ENCODE measurements around the gene FNIP1.
"Not testable (repeated sequence)": the region's sequence is repeated elsewhere in the genome, so short reads cannot be mapped to it uniquely, and the experiment has no call there.

FNIP1 gene

DNA sequence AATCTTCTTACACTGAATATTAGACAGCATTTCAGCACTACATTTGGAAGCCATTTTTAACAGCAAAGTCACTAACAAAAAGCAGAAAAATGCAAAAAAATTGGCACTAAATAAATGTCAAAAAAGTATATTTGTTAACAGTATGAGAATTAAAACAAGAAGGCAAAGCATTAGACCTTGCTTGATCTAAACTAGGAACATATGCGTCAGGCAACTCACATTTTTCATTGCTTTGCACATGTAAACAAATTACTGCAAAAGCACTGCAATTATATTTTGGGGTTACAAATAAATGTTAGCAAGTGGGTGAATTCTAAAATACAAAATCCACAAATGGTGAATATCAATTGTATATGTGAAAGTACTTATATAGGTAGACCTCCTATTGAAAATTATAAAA is 112.8 kb downstream of the FNIP1 start:
- no peak for DNase-seq

GRCh38 chr5:131682826-131683225 is 114.0 kb downstream of the FNIP1 start:
- no peak for DNase-seq

GRCh38 chr5:131682175-131682574 is 114.6 kb downstream of the FNIP1 start:
- no peak for DNase-seq

DNA sequence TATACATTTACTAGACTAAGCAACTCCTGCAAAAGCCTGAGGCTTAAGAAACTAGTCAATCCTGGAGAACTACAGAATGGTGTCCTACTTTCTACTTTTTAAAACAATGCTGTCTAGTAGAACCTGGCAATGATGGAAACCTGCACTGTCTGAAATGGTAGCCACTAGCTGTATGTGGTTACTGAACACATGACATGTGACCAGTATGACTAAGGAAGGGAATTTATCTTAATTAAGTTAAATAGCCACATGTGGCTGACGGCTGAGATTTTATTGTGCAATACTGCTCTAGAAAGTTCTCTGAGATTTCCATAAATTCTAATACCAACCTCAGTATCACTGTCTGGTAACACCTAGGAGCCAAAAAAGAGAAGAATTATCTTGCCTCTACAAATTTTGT is 116.9 kb downstream of the FNIP1 start:
- no peak for DNase-seq

GRCh38 chr5:131678273-131678672 is 118.5 kb downstream of the FNIP1 start:
- DNase-seq, result not testable (repeated sequence)

GRCh38 chr5:131677115-131677514 is 119.7 kb downstream of the FNIP1 start:
- peak; percentile 28 for DNase-seq

DNA sequence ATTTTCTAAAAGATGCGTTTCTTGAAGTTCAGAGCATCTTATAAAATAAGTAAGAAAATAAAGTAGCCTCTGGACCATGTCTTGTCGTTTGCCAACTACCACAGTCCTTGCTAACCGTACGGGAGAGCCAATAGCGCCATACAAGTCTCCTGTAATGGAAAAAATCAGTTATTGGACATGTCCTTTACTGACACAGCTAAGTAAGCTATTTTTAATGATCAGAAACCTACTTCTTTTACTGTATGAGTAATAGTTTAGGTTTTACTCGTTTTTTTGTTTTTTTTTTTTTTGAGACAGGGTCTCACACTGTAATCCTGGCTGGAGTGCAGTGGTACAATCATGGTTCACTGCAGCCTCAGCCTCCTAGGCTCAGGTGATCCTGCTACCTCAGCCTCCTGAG is 124.0 kb downstream of the FNIP1 start:
- DNase-seq, result no peak

DNA sequence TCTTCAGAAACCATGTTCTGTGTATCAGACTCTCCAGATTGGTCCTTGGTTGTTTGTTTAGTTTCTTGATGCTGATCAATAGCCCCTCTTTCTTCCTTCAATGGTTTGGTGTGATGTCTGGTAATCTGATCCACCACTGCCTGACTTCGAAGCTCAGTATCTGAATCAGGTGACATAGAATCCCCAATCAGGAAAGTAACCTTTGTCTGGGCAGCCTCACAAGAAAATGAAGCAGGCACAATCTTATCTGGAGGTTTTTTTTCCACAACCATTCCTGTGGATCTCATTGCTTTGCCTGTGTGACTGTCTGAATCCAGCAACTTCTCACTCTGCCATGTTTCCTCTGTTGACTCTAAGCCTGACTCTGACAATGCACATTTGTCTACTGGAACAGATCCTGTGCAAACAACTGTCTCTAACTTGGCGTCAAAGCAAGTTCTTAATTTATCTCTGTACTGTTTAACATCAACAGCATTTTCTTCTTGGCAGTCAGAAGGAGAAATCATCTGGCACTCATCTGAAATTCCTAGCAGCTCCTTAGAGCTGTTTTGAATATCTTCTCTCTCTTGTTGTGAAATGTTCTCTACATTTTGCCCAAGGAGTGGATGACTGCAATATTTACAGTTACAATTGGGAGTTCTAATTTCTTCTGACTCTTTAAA is 124.7 kb downstream of the FNIP1 start:
- DNase-seq, result no peak

- DNase-seq, result peak; percentile 39
Observed at GRCh38 chr5:131671409-131671808, 125.4 kb downstream of the FNIP1 start.

DNA sequence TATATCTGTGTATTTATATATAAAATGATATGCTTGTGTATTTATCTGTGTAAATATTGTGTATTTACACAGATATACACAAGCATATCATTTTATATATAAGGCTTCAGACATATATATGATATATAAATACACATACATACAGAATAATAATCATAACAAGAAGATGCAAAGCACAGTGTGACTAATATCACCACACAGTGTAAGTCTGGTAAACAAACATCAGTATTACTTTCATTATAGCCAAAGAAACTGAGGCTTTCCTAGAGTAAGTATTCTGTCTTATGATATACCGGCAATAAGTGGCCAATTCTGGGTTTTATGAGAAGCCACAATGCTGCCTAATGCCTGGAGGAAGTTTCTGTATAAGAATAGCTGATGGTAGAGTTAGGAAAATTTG is 131.9 kb downstream of the FNIP1 start:
- peak; percentile 19 for DNase-seq

GRCh38 chr5:131661933-131662332 is 134.9 kb downstream of the FNIP1 start:
- no peak for DNase-seq

DNA sequence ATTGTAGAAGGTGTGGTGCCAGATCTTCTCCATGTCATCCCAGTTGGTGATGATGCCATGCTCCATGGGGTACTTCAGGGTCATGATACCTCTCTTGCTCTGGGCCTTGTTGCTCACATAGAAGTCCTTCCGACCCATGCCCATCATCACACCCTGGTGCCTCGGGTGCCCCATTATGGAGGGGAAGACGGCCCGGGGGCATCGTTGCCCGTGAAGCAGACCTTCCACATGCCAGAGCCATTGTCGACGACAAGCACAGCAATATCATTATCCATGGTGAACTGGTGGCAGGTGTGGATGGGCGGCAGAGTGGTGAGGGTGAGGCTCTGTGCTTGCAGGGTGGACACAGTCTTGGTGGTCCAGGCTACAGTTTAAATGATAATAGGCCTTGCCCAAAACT is 137.0 kb downstream of the FNIP1 start:
- DNase-seq, result no peak

GRCh38 chr5:131659290-131659689 is 137.5 kb downstream of the FNIP1 start:
- no peak for DNase-seq

- DNase-seq, result no peak
Observed at GRCh38 chr5:131654776-131655175, 142.0 kb downstream of the FNIP1 start.

DNA sequence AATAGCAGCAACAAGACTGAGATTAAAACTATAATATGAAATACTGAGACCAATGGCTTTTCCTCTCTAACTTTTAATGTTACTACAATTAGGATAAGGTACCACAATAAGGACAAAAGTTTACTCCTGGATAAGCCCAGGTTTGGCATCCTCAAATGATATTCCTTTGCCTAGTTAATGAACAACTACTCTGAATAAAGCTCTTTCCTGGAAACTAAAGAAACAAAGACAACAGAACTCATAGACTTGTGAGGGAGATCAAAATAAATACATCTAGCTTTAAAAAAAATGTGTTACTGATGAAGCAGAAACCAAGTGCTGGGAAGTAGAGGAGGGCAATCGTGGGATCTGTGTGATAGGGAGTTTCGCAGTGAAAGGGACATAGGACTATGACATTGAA is 142.5 kb downstream of the FNIP1 start:
- DNase-seq, result no peak

- no peak for DNase-seq
Observed at GRCh38 chr5:131649161-131649560, 147.7 kb downstream of the FNIP1 start.

GRCh38 chr5:131647048-131647769 is 149.6 kb downstream of the FNIP1 start:
- no peak for DNase-seq

DNA sequence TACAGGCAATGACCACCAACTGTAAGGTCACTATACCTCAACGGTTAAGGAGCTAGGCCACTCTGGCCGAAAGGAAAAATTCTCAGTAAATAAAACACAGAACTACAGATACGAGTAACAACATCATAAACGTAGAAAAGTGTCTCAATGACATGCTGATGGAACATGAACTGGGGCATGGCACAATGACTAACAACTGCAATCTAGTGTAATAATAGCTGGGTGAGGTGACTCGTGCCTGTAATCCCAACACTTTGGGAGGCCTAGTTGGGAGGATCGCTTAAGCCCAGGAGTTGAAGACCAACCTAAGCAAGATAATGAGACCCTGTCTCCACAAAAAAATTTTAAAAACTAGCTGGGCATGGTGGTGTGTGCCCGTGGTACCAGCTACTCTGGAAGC is 152.0 kb downstream of the FNIP1 start:
- no peak for DNase-seq

DNA sequence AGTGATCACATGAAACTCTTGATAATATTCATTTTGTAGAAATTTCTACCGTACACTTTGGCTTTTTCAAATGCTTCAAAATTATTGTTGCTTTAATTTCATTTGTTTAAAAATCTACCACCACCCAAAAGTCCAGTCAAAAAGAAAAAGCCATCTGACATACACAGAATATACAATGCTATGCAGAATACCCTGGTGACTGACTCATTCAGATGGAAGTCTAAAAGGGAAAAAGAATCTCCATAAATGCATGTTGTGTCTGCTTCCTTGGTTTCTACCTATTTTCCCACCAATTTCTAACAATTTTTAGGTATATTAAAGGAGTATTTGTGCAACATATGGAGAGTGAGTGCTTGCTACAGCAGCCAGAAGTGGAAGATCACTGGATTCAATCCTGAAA is 152.4 kb downstream of the FNIP1 start:
- no peak for DNase-seq

DNA sequence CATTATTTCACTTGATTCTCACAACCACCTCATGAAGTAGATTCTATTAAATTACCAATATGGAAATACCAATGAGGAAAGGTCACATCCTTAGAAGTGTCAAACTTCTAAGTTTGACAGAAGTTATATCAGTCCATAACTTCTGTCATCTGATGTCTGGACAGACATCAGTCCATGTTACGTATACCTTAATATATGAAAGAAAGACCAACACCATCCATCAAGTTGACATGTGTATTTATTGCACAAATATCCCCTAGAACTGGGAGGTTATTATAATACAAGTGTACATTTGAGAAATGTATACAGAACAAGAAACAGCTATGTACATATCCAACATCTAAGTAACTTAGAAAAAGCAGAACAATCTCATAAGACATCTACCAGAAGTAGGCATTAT is 155.3 kb downstream of the FNIP1 start:
- no peak for DNase-seq

DNA sequence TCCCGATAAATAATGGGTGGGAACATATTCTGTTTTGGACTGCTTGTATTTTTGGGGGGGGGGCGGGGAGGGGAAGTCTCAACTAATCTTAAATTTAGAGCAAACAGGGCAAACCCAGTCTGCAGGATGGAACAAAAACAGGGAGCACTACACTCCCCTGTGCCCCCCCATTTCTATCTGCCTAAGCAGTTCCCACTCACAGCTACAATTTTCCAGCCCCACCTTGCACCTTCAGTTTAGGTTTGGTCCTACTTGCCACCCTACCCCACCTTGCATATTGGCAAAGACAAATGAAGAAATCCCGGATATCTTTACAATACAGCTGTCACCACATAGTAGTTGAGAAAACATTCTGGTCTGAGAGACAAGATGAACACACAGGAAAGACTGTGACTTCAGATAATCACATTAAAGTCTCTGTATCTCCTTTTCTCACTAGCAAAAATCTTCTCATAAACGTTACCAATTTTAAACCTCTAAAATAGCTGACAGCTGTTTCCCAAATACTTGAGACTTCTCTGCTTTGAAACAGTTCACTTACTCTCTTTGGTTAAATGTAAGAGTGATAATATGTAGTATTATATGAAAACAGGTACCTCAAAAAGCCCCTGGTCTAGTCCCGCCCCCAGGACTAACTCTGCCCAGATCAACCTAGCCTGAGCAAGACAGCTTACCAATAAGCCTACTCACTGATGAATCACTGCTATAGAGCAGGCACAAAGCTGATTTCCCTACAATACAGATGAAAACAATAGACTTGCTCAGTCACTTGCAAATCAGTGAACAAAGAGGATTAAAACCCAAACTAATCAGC is 156.6 kb downstream of the FNIP1 start:
- DNase-seq, result peak; percentile 38

GRCh38 chr5:131639148-131639547 is 157.7 kb downstream of the FNIP1 start:
- no peak for DNase-seq

DNA sequence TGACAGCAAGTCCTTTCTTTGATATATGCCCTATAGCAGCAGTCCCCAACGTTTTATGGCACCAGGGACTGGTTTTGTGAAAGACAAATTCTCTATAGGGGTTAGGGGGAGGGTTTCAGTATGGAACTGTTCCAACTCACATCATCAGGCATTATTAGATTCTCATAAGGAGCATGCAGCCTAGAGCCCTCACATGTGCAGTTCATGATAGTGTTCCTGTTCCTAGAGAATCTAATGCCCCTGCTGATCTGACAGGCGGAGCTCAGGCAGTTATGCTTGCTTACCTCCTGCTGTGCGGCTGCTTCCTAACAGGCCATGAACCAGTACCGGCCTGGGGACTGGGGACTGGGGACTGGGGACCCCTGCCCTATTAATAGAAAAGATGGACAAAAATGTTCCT is 159.1 kb downstream of the FNIP1 start:
- no peak for DNase-seq
